ENCODE data around the gene TTC23.
A peak's percentile ranks its signal among the peaks of the same experiment; 100 is the strongest.

The TTC23 gene

GRCh38 chr15:99249270-99249841 is at the start of gene TTC23:
TSS of gene TTC23 (minus strand) at chr15:99249581. CDS start at chr15:99228712, 20,869 bp downstream.
- peak; percentile 64 for DNase-seq (ENCODE audit: low spot score)

DNA sequence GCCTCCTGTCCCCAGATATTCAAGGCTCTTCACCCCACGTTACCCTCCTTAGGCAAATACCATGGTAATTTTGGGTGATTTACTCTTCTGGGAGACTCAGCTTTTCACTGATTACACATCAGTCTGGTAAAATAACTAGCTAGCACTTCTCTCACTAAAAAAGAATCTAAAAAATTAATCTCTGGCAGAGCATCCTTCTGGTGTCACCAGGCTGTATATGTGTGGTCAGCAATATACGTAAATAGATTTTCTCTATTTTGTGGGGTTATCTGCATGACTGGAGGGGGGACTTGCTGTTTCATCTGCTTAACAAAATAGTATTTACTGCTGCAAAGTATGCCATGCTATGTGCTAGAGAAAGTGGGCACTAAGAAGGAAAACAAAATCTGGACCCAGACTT is 47.0 kb upstream of the TTC23 start:
- DNase-seq (ENCODE audit: low spot score): peak; percentile 26

GRCh38 chr15:99295840-99296239 is 46.5 kb upstream of the TTC23 start:
- no peak for DNase-seq (ENCODE audit: low spot score)

DNA sequence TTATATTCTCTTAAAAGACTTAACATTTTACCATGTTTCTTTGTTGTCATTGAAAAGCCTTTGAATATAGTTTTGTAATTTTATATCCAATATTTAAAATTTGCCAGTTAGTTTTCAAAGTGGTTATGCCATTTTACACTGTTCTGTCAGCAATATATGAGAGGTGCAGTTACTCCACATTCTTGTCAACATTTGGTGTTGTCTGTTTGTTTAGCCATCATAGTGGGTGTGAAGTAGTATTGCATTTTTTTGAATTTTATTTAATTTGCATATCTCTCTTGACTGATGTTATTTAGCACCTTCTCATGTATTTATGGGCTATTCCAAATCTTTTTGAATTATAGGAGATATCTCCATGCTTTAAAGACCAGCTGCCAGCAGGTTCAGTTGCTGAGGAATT is 42.3 kb upstream of the TTC23 start:
- DNase-seq (ENCODE audit: low spot score): no peak

- no peak for DNase-seq (ENCODE audit: low spot score)
These were observed 34.3 kb upstream of the TTC23 start for GRCh38 chr15:99283717-99284116.

DNA sequence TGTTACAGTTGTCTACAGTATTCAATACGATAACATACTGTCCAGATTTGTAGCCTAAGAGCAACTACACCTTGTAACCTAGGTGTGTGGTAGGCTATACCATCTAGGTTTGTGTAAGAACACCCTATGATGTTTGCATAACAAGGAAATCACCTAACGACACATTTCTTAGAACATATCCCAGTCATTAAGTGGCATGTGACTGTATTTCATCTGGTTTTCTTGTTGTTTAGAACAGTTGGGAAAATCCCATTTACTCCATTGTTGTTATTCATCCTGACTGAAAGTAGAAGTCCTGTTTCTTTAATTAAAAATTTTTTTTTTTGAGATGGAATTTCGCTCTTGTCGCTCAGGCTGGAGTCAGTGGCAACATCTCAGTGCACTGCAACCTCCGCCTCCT is 33.2 kb upstream of the TTC23 start:
- no peak for DNase-seq (ENCODE audit: low spot score)

GRCh38 chr15:99282121-99282520 is 32.7 kb upstream of the TTC23 start:
- DNase-seq (ENCODE audit: low spot score): no peak

DNA sequence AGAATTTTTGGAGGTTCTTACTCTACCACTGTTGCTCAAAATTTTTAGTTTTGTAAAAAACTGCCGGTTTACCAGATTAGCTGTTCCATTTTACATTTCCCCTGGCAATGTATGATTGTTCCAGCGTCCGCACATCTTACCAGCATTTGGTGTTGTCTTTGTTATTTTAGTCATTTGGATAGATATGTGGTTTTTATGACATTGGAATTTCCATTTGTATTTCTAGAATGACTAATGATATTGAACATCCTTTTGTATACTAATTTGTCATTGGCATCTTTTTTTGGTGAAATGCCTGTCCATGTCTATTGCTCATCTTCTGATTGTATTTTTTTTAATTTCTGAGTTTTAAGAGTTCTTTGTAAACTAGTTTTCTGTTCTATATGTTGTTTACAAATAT is 30.4 kb upstream of the TTC23 start:
- DNase-seq (ENCODE audit: low spot score): no peak

GRCh38 chr15:99279290-99279689 is 29.9 kb upstream of the TTC23 start:
- no peak for DNase-seq (ENCODE audit: low spot score)

DNA sequence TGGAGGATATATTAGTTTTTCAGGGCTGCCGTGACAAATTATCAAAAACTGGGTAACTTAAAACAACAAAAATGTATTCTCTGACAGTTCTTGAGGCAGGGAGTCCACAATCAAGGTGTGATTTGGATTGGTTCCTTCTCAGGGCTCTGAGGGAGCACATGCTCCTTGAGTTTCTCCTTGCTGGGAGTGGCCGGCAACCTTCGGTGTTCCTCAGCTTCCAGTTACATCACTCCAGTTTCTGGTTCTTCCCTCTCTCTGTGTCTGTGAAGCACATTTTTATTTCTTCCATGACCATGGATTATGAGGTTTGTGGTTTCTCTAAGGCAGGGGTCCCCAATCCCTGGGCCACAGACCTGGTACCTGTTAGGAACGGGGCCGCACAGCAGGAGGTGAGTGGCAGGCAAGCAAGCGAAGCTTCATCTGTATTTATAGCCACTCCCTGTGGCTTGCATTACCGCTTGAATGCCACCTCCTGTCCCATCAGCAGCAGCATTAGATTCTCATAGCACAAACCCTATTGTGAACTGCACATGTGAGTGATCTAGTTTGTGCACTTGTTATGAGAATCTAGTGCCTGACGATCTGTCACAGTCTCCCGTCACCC is 26.2 kb upstream of the TTC23 start:
- DNase-seq (ENCODE audit: low spot score): no peak

- no peak for DNase-seq (ENCODE audit: low spot score)
These were observed 25.7 kb upstream of the TTC23 start for GRCh38 chr15:99275061-99275460.

DNA sequence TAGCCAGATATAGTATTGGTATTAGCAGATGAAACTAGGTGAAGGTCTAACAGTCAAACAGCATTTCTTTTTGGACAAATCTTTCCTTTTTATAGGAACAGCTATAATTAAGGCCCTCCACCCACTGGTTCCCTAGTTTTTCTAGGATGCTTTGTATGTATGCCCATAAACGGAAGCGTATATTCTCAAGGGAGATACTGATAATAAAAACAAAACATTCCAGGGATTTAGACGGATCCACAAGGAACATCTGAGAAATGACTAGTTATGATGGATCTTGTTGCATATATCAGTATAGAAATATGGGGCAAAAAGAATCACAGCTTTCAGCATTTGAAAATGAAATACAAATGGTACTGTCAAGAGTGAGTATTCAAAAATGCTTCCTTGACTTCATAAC is 24.4 kb upstream of the TTC23 start:
- DNase-seq (ENCODE audit: low spot score): no peak

GRCh38 chr15:99268431-99268830 is 19.1 kb upstream of the TTC23 start:
- no peak for DNase-seq (ENCODE audit: low spot score)

GRCh38 chr15:99267957-99268356 is 18.6 kb upstream of the TTC23 start:
- no peak for DNase-seq (ENCODE audit: low spot score)

DNA sequence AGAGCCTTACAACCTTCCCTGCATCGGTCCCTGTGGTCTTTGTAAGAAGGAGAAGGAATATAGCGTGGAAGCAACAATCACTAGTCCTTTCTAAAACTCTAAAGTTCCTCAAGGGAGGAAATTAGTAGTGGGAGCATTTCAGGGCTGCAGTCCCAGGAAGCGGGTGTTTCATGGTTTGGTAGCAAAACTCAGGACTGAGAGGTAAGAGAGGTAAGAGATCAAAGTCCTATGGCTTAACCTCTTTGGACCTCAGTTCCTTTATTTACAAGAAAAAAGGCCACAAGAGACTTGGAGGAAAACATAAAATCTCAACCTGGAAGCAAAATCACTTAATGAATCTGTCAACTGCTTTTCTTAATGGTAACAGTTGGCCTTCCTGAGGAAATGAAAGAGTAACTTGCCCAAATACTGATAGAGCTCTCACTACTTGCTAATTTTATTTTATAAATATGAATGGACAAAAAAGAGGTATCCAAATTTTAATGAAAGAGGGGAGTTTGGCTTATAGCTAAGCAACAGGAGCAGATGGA is 16.2 kb upstream of the TTC23 start:
- no peak for DNase-seq (ENCODE audit: low spot score)

DNA sequence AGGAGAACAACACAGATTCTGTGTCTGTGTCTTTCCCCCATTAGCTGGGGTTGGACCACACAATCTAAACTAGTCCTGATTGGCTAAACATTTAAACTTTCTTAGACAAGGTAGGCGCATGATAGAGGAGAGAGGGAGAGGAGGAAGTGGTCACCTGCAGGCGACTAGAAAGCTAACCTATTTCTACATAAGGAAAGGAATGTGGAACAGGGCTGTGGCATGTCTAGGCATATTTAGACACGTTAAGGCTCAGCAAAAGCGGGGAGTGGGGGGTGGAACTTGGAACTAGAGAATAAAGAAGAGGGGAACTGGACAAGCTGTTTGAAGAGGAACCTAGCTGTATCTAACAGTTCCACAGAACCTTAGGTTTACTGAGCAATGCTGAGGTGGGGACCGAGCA is 14.7 kb upstream of the TTC23 start:
- no peak for DNase-seq (ENCODE audit: low spot score)

GRCh38 chr15:99257107-99257750 is 7.8 kb upstream of the TTC23 start:
- DNase-seq (ENCODE audit: low spot score): no peak

- peak; percentile 83 for DNase-seq (ENCODE audit: low spot score)
These were observed 4.2 kb upstream of the TTC23 start for GRCh38 chr15:99253381-99254090.

GRCh38 chr15:99252326-99252725 is 2.9 kb upstream of the TTC23 start:
- no peak for DNase-seq (ENCODE audit: low spot score)

- peak; percentile 99 for DNase-seq (ENCODE audit: low spot score)
These were observed 1.8 kb upstream of the TTC23 start, which contains the start of gene LRRC28 for GRCh38 chr15:99250857-99251841. TSS of gene LRRC28 (plus strand) at chr15:99251481. CDS start at chr15:99255958, 4,477 bp downstream.

DNA sequence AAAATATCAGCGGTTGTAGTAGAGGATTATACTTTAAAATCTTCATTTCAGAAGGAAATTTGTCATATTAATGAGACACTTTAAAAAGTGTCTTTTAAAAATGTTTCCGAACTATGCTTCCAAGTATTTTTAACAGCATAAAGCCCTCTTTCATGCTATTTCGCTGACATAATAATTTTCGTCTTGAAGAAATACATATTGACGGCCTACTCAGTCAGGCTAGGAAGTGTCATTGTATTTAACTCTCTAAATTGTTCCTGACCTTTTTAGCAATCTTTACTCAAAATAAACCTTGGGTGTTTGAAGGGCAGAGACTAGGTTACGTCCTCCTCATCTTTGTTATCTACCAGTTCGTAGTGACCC is 1.1 kb upstream of the TTC23 start:
- DNase-seq (ENCODE audit: low spot score): no peak

DNA sequence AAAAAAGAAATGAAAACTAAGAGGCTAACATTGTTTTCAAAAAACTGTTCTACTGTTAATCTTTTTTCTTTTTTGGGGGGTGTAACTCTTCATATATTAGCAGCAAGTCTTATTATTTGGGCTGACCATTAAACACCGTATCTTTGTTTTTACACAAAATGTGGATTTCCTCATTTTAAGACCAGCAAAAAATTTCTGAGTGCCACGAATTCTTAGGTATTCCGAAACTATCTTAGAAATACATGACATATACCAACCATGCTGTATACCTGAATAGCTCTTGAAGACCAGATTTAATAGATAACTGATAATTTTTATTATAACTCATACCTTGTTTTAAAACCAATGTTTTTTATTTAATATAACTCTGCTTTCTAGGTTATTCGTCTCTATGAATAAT is 620 bp upstream of the TTC23 start:
- no peak for DNase-seq (ENCODE audit: low spot score)
